Endothelial cell of umbilical vein (primary cell): Measurements from ENCODE around the gene AMMECR1L.

Source experiments
- CTCF ChIP-seq, 2 donors: IDR thresholded peaks; 1 replicate in 1 of 2; 2 replicates in 1 of 2; pipeline ENCODE4 v1.5.1; 2011; ENCODE audit warnings: low read length in 2 of 2, mild to moderate bottlenecking in 2 of 2, moderate library complexity in 2 of 2, control low read depth in 1 of 2, inconsistent platforms in 1 of 2, low read depth in 1 of 2; ENCODE audit not compliant: insufficient read depth in 1 of 2; ENCODE audit errors: extremely low read depth in 1 of 2
- POLR2A ChIP-seq: IDR thresholded peaks from 2 replicates; pipeline ENCODE4 v1.6.1; 2012; ENCODE audit warnings: low read depth, mild to moderate bottlenecking, control low read depth, low read length

- TF ChIP-seq CTCF (IDR thresholded peaks at IDR 0.05; ENCODE audit: extremely low read depth in 1 of 2, insufficient read depth in 1 of 2, low read depth in 1 of 2, low read length in 2 of 2) (no peak), POLR2A (no peak)
These were observed 2.0 kb upstream of the AMMECR1L start for GRCh38 chr2:127887776-127888130.
